GM19023 (cell line): ENCODE results near the gene BLNK.

Experiments
- ATAC-seq: cut with Tn5 transposase; IDR thresholded peaks from one replicate; pipeline ENCODE4 v1.9.1; 2021; ENCODE audit warnings: mild to moderate bottlenecking, moderate library complexity; ENCODE audit not compliant: unreplicated experiment

BLNK gene

DNA sequence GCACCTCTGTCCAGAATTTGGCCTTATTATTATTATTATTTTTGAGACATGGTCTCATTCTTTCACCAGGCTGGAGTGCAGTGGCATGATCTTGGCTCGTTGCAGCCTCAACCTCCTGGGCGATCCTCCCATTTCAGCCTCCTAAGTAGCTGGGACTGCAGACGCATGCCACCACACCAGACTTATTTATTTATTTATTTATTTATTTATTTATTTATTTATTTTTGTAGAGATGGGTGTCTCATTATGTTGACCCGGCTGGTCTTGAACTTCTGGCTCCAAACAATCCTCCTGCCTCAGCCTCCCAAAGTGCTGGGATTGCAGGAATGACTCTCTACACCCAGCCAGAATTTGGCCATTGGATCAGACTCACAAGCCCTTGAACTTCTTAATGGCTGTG is 6.4 kb downstream of the BLNK start:
- no peak for ATAC-seq

- no peak for ATAC-seq
Measured at GRCh38 chr10:96263669-96264068, 7.7 kb downstream of the BLNK start.

GRCh38 chr10:96263176-96263575 is 8.2 kb downstream of the BLNK start:
- ATAC-seq = no peak

DNA sequence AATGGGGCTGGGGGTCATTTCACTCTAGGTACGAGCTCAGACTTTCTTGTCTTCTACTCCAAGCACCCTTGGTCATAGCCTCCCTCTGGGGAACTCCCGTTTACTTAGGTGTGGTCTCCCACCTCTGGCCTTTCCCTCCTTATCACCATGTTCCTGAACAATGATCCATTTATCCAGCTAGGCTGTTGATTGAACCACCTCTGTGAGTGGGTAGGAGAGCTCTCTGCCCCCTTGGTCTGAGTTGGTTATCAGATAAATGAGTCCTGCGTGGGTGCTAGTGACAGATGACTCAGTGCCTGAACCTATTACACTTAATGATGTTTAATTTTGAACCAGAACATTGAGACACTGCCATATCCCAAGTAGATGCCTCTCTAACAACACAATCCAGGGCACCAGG is 9.4 kb downstream of the BLNK start:
- no peak for ATAC-seq

DNA sequence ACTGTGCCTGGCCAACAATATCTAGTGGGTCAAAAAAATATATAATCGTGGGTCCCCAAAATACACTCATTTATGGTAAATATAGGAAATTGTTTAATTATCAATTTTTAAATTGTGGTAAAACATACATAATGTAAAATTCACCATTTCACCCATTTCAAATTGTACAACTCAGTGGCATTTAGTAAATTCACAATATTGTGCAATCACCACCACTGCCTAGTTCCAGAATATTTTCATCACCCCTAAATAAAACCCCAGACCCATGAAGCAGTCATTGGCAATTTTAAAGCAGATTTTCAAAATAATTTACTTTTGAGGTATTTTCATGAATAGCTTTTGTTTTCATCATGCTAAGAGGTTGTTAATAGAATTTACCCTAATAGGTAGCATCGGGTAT is 10.2 kb downstream of the BLNK start:
- ATAC-seq = no peak

- ATAC-seq = no peak
Measured at GRCh38 chr10:96260014-96260413, 11.4 kb downstream of the BLNK start.

- no peak for ATAC-seq
Measured at GRCh38 chr10:96259150-96259549, 12.2 kb downstream of the BLNK start.

GRCh38 chr10:96257944-96258343 is 13.4 kb downstream of the BLNK start:
- ATAC-seq = no peak

- ATAC-seq = no peak
Measured at GRCh38 chr10:96255549-96256333, 15.6 kb downstream of the BLNK start.

DNA sequence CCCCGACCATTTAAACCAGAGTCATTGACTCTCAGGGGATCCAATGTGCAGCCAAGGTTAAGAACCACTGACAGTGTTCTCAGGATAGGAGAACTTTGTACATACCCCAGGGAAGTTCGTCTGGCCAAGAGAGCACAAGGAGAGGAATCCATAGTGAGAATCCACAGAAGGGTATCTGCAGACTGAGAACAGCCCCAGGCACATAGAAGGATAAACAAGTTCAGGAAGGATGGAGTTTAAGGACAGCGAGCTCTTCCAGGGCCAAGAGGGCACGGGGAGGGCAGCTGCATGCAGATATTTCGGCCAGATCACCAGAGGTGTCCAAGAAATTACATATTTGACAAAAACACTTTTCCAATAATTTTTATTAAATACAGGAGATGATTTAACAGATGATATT is 16.4 kb downstream of the BLNK start:
- ATAC-seq = no peak

- no peak for ATAC-seq
Measured at GRCh38 chr10:96252730-96253129, 18.6 kb downstream of the BLNK start.

GRCh38 chr10:96250349-96250748 is 21.0 kb downstream of the BLNK start:
- ATAC-seq = no peak

DNA sequence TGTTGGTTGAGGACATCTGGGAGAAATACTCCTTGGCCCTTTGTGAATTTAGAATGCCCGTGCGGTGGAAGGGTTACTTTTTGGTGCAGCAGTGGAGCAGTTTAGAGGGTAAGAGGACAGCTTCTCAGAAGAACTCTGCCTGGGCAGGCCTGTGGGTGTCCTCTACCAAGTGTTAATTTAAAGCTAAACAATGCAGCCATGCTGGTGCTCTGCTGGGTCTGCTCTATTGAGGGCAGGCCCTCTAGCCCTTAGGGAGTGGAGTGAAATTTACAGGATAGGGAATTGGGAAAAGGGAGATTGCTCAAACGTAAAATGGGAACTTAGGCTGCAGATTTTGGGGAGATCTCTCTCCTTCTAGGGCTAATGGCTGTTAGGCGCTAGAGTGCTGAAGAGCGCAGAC is 22.1 kb downstream of the BLNK start:
- no peak for ATAC-seq

DNA sequence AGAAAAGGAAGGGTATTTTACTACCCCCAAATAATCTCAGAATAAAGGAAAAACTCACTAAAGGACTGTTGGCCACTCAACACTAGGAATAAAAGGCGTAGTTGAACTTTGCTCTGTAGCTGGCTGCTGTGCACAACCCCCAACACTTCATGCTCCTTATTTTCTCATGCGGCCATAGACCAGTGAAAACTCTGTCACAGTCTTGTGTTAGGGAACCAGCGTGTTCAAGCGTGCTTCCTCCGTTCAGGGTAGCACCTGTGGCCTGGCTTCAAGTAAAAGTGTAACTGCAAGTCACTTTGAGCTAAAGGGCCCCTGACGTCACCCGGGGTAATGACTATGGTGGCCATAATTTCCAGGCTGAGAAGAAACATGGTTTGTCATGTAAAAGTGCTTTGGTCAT is 27.0 kb downstream of the BLNK start:
- peak; percentile 98 for ATAC-seq

DNA sequence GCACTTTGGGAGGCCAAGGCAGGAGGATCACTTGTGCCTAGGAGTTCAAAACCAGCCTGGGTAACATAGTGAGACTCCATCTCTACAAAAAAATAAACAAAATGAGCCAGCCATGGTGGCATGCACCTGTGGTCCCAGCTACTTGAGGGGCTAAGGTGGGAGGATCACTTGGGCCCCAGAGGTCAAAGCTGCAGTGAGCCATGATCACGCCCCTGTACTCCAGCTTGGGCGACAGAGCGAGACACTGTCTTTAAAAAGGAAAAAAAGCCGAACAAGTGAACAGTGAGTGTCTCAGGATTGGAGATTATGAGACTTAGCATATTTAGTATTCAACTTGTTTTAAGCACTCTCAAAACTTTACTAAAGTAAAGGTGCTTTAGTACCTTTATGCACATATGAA is 28.1 kb downstream of the BLNK start:
- no peak for ATAC-seq

DNA sequence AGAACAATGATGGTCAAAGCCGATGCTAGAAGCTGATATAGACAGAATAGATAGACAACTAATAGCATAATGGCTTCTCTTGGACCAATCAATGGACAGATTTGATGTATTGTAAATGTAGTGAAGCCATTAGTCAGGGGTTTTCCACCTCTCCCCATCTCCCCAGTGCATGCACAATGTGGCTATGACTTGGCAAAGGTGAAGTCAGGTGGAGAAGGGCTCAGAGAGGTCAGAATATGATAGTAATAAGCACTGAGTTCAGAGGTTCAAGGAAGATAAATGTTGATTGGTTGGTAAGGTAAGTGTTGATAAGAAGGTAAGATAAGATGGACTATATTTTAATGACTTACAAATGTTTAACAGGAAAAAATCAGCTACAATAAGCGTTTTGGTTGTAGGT is 28.5 kb downstream of the BLNK start:
- no peak for ATAC-seq

DNA sequence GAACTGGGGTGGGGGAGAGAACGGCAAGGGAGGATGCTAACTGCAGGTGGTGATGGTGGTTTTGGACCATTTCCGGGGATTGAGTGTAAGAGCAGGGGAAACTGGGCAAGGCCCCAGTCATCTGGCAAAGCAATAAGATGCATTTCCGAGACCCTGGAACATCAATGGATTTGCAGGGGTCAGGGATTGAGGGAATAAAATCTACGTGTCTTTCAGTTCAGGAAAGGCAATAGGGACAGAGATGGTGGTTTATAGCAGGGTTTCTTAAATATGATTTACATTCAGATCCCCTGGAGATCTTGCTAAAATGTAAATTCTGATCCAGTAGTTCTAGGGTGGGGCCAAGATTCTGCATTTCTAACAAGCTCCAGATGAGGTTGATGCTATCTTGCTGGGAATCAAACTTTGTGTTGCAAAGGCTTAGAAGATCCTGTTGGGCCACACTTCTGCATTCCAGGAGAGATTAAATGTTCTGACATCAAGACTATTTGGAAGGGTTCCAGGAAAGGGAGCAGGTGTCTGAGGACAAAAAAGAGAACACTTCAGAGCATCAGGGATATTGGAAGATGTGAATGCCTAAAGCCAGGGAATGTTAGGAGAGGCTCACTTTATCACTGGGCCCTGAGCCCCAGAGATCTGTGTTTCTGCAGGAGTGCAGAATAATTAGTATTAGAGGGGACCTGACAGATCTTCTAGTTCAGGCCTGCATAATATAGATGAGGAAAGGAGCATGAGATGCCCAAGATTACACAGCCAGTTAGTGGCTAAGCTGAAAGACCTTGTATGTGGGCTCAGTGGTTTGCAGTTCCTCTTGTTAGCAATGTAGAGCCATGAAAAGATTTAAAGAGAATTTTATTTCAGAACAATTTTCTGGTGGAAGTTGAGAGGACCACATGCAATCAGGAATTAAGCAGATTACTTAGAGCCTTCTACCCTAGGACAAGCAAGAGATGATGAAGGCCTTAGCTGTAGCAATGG is 32.4 kb downstream of the BLNK start:
- ATAC-seq = no peak

- ATAC-seq = no peak
Measured at GRCh38 chr10:96236876-96237275, 34.5 kb downstream of the BLNK start.

DNA sequence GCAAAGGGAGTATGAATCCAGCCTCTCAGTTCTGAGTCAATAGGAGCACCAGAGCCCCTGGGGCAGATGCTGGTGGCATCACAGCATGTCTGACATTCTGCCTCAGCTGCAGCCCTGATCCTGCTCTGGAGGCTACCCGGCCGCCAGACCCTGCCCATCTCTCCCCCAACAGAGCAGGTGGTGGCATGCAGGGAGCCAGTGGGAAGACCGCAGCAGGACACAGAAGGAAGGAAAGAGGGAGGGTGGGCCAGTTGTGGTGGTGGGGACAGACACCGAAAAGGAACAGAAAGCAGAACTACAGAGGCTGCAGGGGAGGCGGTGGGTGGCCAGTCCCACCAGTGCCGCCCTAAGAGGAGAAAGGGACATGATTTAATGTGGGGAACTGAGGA is 35.3 kb downstream of the BLNK start:
- no peak for ATAC-seq

DNA sequence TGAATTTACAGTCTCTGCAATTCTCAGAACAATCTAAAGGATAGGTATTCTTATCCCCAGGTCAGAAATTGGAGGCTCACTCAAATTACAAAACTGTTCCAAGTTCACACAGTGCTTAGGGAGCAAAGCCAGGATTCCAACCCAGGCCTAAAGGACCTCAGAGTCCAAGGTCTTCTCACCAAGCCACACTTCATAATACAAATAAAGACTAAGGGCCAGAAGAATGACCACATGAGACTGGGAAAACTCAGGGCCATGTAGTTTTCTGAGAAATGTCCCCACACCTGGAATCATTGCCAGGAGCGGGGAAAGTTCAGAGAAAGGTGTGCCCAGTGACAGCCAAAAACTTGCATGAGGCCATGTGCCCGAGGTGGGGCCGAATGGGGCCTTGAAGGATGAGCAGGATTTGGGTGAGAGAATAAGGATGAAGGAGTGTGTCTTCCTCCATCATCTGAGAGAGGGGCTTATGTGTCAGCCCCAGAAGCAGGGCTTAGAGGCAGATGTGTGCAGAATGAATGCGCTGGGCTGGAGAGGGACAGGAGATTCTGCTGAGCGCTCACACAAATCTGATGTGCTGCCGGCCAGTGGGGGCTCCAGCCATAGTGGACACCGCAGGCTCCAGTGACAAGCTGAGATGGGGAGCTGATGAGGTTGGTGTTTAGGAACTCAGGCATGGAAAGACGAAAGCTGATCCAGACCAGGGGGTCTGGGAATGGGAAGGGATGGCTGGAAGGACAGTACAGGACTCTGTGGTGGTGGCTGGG is 35.9 kb downstream of the BLNK start:
- ATAC-seq = no peak

GRCh38 chr10:96233959-96234358 is 37.4 kb downstream of the BLNK start:
- ATAC-seq = no peak
